Measurements from ENCODE around the gene ZYG11A.
"Not testable (repeated sequence)": the region's sequence is repeated elsewhere in the genome, so short reads cannot be mapped to it uniquely, and the experiment has no call there.

GRCh38 chr1:52839175-52839574 is 3.4 kb upstream of the ZYG11A start:
- not testable (repeated sequence) for TF ChIP-seq CTCF (IDR thresholded peaks at IDR 0.05; ENCODE audit: low read depth, low read length, missing input control); TAF1 (conservative IDR thresholded peaks at IDR 0.05); RAD21 (IDR thresholded peaks at IDR 0.05); JUND (IDR thresholded peaks at IDR 0.05); RXRA (IDR thresholded peaks at IDR 0.05)

All from liver (tissue), 3 donors.